Duodenal mucosa (tissue), 2 donors: ENCODE results near the gene ACTL8.

Experiments used
- H3K27ac ChIP-seq: one replicate; pipeline ENCODE4 v1.7.0; 2013; ENCODE audit warnings: low read depth, low read length
- H3K27me3 ChIP-seq, 2 donors: one replicate each; pipeline ENCODE4 v1.7.0; 2013; ENCODE audit warnings: low read length in 2 of 2, control low read depth in 1 of 2; ENCODE audit not compliant: insufficient read depth in 2 of 2, control insufficient read depth in 1 of 2
- H3K36me3 ChIP-seq, 2 donors: one replicate each; pipeline ENCODE4 v1.7.0; 2013; ENCODE audit warnings: low read length in 2 of 2, control low read depth in 1 of 2; ENCODE audit not compliant: insufficient read depth in 2 of 2, control insufficient read depth in 1 of 2
- H3K4me1 ChIP-seq, 2 donors: one replicate each; pipeline ENCODE4 v1.7.0; 2013; ENCODE audit warnings: low read length in 2 of 2, control low read depth in 1 of 2; ENCODE audit not compliant: insufficient read depth in 2 of 2, control insufficient read depth in 1 of 2
- H3K4me3 ChIP-seq, 2 donors: one replicate each; pipeline ENCODE4 v1.7.0; 2013; ENCODE audit warnings: low read length in 2 of 2, low read depth in 1 of 2
- H3K9ac ChIP-seq, 2 donors: one replicate each; pipeline ENCODE4 v1.7.0; 2013; ENCODE audit warnings: low read length in 2 of 2, low read depth in 1 of 2
- H3K9me3 ChIP-seq, 2 donors: one replicate each; pipeline ENCODE4 v1.7.0; 2013; ENCODE audit warnings: low read length in 2 of 2, control low read depth in 1 of 2; ENCODE audit not compliant: control insufficient read depth in 1 of 2

The ACTL8 gene

GRCh38 chr1:17734609-17735008 is 20.5 kb upstream of the ACTL8 start:
- H3K27me3 ChIP-seq = peaks cover 5 to 9% of the 10 kb centered on the region in 2 donors
- no peaks in the 10 kb centered on the region for H3K4me1 ChIP-seq
- no peaks in the 10 kb centered on the region for H3K9me3 ChIP-seq
- no peak overlapping the region for H3K27ac ChIP-seq
- H3K36me3 ChIP-seq = no peaks in the 10 kb centered on the region
- no peak overlapping the region for H3K9ac ChIP-seq
- H3K4me3 ChIP-seq = no peak overlapping the region

- H3K27ac ChIP-seq = no peak overlapping the region
- no peaks in the 10 kb centered on the region for H3K36me3 ChIP-seq
- no peaks in the 10 kb centered on the region for H3K9me3 ChIP-seq
- H3K4me1 ChIP-seq = no peaks in the 10 kb centered on the region
- H3K9ac ChIP-seq = no peak overlapping the region
- no peak overlapping the region for H3K4me3 ChIP-seq
- H3K27me3 ChIP-seq = peaks cover 8 to 12% of the 10 kb centered on the region in 2 donors
These were observed 19.8 kb upstream of the ACTL8 start for GRCh38 chr1:17735348-17735747.

GRCh38 chr1:17735793-17736192 is 19.3 kb upstream of the ACTL8 start:
- H3K27ac ChIP-seq = no peak overlapping the region
- H3K4me1 ChIP-seq = no peaks in the 10 kb centered on the region
- no peaks in the 10 kb centered on the region for H3K36me3 ChIP-seq
- H3K9ac ChIP-seq = no peak overlapping the region
- no peaks in the 10 kb centered on the region for H3K9me3 ChIP-seq
- no peak overlapping the region for H3K4me3 ChIP-seq
- peaks cover 8 to 12% of the 10 kb centered on the region in 2 donors for H3K27me3 ChIP-seq

- H3K27me3 ChIP-seq = peaks cover 5 to 12% of the 10 kb centered on the region in 2 donors
- no peaks in the 10 kb centered on the region for H3K36me3 ChIP-seq
These were observed 18.5 kb upstream of the ACTL8 start for GRCh38 chr1:17736625-17737024.

GRCh38 chr1:17739050-17739449 is 16.1 kb upstream of the ACTL8 start:
- Histone ChIP-seq H3K27me3 (peaks cover 5 to 12% of the 10 kb centered on the region in 2 donors), H3K36me3 (no peaks in the 10 kb centered on the region), H3K27ac (no peak overlapping the region), H3K4me1 (no peaks in the 10 kb centered on the region), H3K9ac (no peak overlapping the region), H3K4me3 (no peak overlapping the region), H3K9me3 (no peaks in the 10 kb centered on the region)

More at GRCh38 chr1:17736625-17737024, 18.5 kb upstream of the ACTL8 start:
- H3K27ac ChIP-seq = no peak overlapping the region
- no peaks in the 10 kb centered on the region for H3K4me1 ChIP-seq
- H3K9me3 ChIP-seq = no peaks in the 10 kb centered on the region
- no peak overlapping the region for H3K4me3 ChIP-seq
- no peak overlapping the region for H3K9ac ChIP-seq

- H3K4me1 ChIP-seq = no peaks in the 10 kb centered on the region
- H3K9me3 ChIP-seq = no peaks in the 10 kb centered on the region
- H3K4me3 ChIP-seq = no peak overlapping the region
- H3K27me3 ChIP-seq = peaks cover 9 to 17% of the 10 kb centered on the region in 2 donors
- H3K36me3 ChIP-seq = no peaks in the 10 kb centered on the region
- H3K27ac ChIP-seq = no peak overlapping the region
- no peak overlapping the region for H3K9ac ChIP-seq
These were observed 14.1 kb upstream of the ACTL8 start for GRCh38 chr1:17741052-17741451.

- no peaks in the 10 kb centered on the region for H3K36me3 ChIP-seq
- H3K9ac ChIP-seq = no peak overlapping the region
- peaks cover 9% of the 10 kb centered on the region in 2 donors for H3K27me3 ChIP-seq
- H3K27ac ChIP-seq = no peak overlapping the region
- H3K9me3 ChIP-seq = no peaks in the 10 kb centered on the region
- no peaks in the 10 kb centered on the region for H3K4me1 ChIP-seq
- no peak overlapping the region for H3K4me3 ChIP-seq
These were observed 12.6 kb upstream of the ACTL8 start for GRCh38 chr1:17742583-17742982.

GRCh38 chr1:17743008-17743647 is 12.0 kb upstream of the ACTL8 start:
- peaks cover 9% of the 10 kb centered on the region in 2 donors for H3K27me3 ChIP-seq
- no peak overlapping the region for H3K27ac ChIP-seq
- H3K36me3 ChIP-seq = no peaks in the 10 kb centered on the region
- H3K4me3 ChIP-seq = no peak overlapping the region
- no peak overlapping the region for H3K9ac ChIP-seq
- no peaks in the 10 kb centered on the region for H3K9me3 ChIP-seq
- no peaks in the 10 kb centered on the region for H3K4me1 ChIP-seq

- H3K4me3 ChIP-seq = no peak overlapping the region
- no peak overlapping the region for H3K27ac ChIP-seq
- no peaks in the 10 kb centered on the region for H3K36me3 ChIP-seq
- H3K4me1 ChIP-seq = no peaks in the 10 kb centered on the region
- peaks cover 9% of the 10 kb centered on the region in 2 donors for H3K27me3 ChIP-seq
- H3K9ac ChIP-seq = no peak overlapping the region
- H3K9me3 ChIP-seq = no peaks in the 10 kb centered on the region
These were observed 11.2 kb upstream of the ACTL8 start for GRCh38 chr1:17743925-17744324.

- Histone ChIP-seq H3K4me1 (no peaks in the 10 kb centered on the region), H3K9ac (no peak overlapping the region), H3K27ac (no peak overlapping the region), H3K4me3 (no peak overlapping the region), H3K36me3 (no peaks in the 10 kb centered on the region), H3K27me3 (peaks cover 5 to 6% of the 10 kb centered on the region in 2 donors), H3K9me3 (no peaks in the 10 kb centered on the region)
These were observed 10.3 kb upstream of the ACTL8 start for GRCh38 chr1:17744666-17745478.
